Measurements from ENCODE around the gene NUP50.

NUP50 gene

GRCh38 chr22:45228401-45228754 is 64.7 kb downstream of the NUP50 start:
- DNase-seq: no peak

DNA sequence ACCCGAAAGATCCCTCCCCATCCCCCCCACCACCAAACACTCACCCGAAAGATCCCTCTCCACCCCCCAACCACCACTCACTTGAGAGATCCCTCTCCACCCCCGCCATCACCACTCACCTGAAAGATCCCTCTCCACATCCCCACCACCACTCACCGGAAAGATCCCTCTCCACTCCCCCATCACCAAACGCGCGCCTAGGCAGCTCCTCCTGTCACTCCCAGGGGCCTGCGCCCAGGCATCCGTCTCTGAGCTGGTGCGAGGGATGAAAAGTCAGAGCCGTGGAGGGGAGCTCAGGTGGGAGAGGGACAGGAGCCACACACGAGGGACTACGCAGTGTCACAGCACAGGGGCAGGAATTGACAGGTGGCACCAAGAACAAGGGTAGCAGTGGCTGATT is 65.5 kb downstream of the NUP50 start:
- DNase-seq: no peak

DNA sequence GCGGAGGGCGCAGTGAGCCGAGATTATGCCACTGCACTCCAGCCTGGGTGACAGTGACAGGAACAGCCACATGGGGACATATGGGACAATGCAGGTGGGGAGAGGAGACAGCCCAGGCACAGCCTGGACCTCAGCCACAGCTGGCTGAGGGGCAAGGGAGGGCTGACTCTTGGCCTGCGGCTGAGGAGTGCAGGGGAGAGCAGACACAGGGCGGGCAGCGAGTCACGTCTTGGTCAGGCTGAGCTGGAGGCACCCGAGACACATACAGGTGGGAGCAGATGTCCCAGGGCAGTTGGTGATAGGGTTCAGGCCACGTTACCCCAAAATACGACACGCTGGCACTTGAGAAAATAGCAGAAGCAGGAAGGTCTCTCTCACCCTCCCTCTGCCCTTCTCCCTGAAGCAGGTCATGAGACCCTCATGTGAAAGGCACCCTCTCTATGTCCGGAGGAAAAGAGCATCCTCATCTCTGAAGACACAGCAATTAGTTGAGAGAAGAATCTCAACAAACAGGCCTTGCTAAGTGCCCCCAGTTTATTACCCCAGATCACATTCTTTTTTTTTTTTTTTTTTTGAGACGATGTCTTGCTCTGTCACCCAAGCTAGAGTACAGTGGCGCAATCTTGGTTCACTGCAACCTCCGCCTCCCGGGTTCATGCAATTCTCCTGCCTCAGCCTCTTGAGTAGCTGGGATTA is 66.4 kb downstream of the NUP50 start:
- DNase-seq: no peak

- DNase-seq: no peak
These were observed 67.6 kb downstream of the NUP50 start for GRCh38 chr22:45231293-45231692.

- DNase-seq: no peak
These were observed 69.7 kb downstream of the NUP50 start for GRCh38 chr22:45233386-45233785.

DNA sequence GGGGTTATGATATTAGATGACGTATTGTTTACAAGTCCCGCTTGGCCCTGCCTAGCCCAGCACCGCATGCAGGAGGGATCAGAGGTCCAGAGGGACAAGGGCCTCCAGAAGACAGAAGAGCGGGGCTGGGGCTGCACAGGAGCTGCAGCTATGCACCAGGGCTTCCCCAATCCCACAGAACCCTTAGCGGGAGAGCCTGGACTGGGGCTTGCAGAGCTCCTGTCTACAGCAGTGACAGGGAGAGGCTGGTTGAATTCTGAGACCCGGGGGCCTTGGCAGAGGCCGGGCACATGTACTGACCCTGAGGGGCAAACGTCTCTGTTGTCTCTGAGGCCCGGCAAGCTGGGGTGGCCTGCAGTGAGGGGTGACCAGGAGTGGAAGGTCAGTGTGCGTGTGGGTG is 70.1 kb downstream of the NUP50 start:
- no peak for DNase-seq

GRCh38 chr22:45235101-45235777 is 71.5 kb downstream of the NUP50 start:
- DNase-seq: no peak

DNA sequence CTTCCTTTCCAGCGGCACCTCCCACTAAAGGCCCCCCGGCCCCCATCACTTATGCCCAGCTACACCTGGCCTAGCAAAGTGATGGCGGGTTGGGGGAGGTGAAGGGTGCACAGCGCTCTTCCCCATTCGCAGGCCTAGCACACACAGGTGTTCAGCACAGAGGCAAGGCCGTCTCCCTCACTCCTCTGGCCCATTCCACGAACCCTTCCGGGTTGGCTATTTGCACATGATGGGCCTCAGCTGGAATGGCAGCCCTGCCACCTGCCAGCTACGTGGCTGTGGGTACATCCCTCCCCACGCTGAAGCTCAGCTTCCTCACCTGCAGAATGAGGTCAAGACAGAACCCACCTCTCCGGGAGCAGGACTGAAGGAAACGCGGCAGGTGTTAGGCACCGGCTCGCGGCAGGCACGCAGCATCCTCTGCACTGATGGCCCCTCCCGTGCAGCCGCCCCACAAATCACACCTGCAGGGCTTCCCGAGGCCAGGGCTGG is 72.2 kb downstream of the NUP50 start:
- DNase-seq: no peak

GRCh38 chr22:45237065-45237990 is 73.6 kb downstream of the NUP50 start:
- DNase-seq: no peak

All from right kidney (tissue), 1 donor.